ENCODE results near the gene ARHGAP26. TPM values are rescaled to one million over a fixed set of nuclear protein-coding genes. Genes with fewer than 3 reads are reported as not detected.
A peak's percentile ranks its signal among the peaks of the same experiment; 100 is the strongest.

Gene ARHGAP26
- total RNA-seq = 25.2 and 36.2 TPM in 2 replicates

GRCh38 chr5:142769793-142770649 lies at the start of gene ARHGAP26:
Gene ARHGAP26 (plus strand): TSS chr5:142770377. CDS start chr5:142770762, 385 bp downstream.
- DNase-seq (ENCODE audit: low read depth in 2 of 2) = peak; percentile 86 to 98

- DNase-seq (ENCODE audit: low read depth in 2 of 2) = no peak
Measured at GRCh38 chr5:142720641-142721271, 49.4 kb upstream of the ARHGAP26 start.

- DNase-seq (ENCODE audit: low read depth in 2 of 2) = no peak
Measured at GRCh38 chr5:142722146-142722545, 48.0 kb upstream of the ARHGAP26 start.

DNA sequence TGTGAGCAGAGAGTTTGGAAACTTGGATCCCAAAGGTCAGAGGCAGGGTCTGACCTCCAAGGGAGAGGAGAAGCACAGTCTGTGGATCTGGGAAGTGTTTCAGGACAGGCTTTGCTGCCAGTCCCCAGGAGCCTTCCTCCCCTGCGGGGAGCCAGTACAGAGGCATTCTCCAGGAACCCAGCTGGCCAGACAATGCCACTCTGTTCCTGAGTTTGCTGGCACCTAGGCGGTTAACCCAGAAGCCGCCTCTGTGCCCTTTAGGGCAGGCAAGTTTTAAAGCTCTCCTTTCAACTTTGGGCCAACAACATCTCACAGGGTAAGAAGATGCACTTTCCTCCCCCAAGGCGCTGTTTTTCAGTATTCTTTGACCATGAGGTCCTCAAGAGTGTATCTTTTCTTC lies 47.3 kb upstream of the ARHGAP26 start:
- DNase-seq (ENCODE audit: low read depth in 2 of 2) = no peak

DNA sequence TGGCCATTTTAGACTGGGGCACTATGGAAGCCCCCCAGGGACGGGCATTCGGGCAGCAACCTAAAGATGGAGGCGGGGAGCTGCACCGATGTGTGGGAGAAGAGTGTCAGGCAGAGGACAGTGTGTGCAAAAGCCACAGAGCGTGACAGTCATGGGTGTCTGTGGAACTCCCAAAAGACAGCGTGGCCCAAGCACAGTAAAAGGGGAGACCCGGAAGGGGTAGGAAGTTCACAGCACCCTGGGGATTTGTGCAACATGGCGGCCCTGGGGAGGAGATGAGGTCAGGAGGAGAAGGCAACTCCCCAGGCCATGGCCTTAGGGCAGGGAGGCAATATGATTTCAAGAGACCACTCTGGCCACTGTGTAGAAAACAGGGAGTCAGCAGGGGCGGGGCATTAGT lies 45.4 kb upstream of the ARHGAP26 start:
- DNase-seq (ENCODE audit: low read depth in 2 of 2) = no peak

DNA sequence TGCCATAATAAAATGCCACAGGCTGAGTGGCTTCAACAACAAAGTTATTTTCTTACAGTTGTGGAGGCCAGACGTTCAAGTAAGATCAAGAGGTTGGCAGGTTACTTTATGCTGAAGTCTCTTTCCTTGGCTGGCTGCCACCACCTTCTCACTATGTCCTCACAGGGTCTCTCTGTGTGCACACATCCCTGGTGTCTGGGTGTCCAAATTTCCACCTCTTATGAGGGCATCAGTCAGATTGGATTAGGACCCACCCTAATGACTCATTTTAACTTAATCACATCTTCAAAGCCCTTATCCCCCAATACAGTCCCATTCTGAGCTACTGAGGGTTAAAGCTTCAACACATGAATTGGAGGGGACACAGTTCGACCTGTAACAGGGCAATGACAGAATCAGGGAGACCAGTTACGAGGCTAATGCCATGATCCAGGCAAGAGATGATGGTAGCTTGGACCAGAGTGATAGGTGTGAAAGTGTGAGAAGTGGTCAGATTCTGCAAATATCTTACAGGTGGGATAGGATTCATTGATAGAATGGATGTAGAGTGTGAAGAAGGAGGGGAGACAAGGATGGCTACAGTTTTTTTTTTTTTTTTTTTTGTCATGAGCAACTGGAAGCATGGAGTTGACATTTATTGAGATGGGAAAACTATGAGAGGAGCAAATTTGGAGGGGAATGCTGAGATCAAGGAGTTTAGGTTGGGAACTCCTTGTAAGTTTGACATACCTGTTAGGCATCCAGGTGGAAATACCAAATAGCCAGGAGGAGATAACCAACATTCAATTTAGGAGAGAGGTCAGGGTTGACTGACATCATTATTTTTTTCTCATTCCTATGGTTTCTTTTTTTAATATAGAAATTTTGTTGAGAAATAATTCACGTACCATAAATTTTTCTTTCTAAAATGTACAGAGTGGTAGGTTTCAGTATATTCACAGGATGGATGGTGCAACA lies 44.7 kb upstream of the ARHGAP26 start:
- DNase-seq (ENCODE audit: low read depth in 2 of 2) = no peak

- DNase-seq (ENCODE audit: low read depth in 2 of 2) = peak; percentile 49 to 88
Measured at GRCh38 chr5:142726188-142726731, 43.9 kb upstream of the ARHGAP26 start.

DNA sequence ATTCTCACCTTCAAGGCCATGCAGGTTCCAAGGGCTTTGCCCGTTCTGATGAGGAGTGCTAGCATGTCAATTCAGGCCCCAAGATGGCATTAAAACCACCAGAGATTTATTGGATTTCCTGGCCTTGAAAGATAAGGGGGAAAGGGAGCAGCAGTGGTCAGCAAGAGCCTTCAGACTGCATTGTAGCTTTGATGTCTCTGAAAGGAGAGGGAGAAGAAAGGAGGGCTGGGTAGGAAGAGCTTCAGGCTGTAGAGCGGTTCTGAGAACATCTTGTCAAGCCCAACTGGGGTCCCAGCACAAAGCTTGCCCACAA lies 42.5 kb upstream of the ARHGAP26 start:
- no peak for DNase-seq (ENCODE audit: low read depth in 2 of 2)

DNA sequence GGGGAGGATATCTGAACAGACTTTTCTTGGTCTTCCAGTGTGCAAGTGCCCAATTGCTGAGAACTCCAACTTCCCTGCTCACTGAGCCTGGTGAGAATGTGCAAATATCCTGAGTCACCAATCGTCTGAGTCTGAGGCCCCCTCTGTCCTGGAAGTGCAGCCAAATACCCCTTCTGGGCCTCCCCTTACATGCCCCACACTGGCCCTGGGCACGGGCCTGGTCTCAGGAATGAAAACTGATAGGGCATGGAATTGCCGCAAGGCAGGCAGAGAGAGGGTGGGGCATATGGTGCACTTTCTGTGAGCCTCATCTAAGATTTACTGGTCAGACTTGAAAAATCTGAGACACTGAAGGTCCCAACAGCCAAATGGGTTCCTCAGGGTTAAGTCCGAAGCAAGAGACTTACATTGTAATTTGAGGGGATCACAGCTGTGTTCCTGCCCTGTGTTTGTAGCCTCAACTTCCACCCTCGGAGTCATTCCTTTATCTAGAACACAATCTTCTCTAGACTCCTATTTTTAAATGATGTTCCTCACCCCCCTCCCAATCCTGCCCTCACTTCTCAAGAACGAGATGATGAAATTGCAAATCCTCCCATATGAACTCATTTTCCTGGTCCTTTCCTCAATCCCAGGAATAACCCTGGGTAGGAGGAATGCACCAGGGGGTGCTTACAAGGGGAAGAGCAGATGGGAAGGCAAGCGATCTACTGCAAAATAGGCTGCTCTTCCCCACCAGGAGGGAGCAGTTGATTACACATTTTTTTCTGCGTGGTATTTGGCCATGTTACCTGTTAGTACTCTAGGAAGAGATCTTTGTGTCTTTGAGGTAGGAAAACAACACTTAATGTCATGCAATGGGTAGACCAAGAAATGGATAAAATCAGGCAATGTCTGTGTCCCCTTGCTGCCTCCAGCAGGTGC lies 34.6 kb upstream of the ARHGAP26 start:
- no peak for DNase-seq (ENCODE audit: low read depth in 2 of 2)

- DNase-seq (ENCODE audit: low read depth in 2 of 2) = peak in 1 of 2 donors; percentile 29
Measured at GRCh38 chr5:142736247-142736632, 33.9 kb upstream of the ARHGAP26 start.

DNA sequence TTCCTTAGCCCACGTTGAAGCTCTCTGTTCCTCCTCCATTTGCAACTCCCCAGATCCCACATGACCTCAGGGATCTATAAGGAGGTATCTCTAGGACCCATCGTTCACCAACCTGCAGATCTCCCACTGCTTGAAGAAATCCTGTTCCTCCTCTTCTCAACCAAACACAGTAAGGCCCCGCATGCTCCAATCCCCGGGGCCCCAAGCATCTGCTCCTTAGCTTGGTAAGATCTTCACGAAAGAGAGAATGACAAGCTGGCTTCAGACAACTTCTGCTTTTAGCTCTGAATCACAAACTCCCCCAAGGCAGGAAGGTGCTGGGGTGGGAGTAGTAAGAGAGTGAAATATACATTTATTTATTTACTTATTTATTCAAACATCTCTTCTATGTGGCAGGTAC lies 33.0 kb upstream of the ARHGAP26 start:
- no peak for DNase-seq (ENCODE audit: low read depth in 2 of 2)

DNA sequence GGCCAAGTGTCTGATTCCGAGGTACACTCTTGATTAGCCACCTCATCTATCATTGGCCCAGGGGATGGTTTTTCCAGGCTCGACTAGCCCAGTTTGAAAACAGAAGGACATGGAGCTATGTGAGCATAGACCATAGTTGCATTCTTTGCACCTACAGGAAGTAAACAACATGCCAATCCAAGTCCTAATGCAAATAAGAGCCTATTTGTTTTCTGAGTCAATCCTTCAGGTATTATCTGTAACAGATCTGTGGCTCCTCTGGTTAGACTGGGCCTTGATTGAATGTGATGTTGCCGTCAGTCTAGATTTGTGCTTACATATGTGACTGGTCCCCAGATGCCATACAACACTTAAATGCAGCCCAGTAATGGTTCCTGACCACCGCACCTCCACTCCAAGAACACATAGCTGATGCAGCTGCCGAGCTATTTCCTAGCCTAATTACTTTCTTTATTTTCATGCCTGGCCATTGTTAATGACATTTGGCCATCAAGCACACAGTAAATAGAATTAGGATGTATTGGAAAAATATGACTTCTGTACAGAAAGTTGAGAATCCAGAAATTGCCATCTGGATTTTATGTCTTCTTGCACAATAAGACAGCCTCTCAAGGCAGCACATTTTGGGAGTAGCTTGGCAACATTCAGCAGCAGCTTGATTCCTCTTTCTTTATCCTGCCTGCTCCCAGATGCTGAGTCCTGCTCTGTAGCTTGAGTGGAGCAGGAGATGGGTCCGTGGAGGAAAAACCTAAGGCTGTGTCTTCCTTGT lies 29.5 kb upstream of the ARHGAP26 start:
- no peak for DNase-seq (ENCODE audit: low read depth in 2 of 2)

DNA sequence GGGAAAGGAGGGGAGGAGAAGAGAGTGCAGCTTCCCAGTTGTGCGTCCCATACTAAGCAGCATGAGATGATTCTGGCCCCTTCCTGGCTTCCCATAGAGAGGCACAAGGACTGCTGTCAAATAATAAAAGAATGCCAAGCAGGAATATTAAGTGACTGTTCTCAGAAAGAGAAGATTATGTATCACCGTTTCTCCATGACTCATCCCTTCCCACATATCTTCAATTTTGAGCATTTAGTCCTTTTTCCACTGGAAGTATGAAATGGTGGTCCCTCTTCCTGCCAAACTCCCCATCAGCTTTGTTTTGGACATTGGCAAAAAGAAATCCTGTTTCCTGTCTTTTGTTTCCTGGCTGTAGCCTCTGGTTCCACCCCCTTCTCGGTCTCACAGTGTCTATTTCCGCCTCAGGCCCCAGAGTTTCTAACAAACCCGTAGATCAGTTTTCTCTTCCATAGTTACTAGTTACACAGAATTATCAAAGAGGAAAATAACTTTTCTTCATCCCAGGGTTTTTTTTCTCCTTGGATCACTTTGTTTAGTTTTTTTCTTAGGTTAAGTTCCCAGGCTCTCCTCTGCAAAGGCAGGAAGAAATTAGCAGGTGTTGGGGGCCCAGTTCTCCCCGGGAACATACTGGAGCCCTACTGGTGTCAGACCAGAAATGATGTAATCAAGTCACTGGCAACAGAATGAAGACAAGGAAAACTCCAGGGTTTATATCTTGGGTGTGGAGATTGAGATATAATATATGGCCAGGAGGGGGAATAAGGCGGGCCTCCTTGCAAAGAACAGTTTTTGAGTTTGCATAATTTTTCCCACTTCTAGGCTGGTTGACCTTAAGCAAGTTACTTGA lies 26.4 kb upstream of the ARHGAP26 start:
- DNase-seq (ENCODE audit: low read depth in 2 of 2) = peak; percentile 77 to 90

- DNase-seq (ENCODE audit: low read depth in 2 of 2) = no peak
Measured at GRCh38 chr5:142745268-142745667, 24.9 kb upstream of the ARHGAP26 start.

GRCh38 chr5:142746532-142747433 lies 23.4 kb upstream of the ARHGAP26 start:
- no peak for DNase-seq (ENCODE audit: low read depth in 2 of 2)

GRCh38 chr5:142748132-142748531 lies 22.0 kb upstream of the ARHGAP26 start:
- no peak for DNase-seq (ENCODE audit: low read depth in 2 of 2)

DNA sequence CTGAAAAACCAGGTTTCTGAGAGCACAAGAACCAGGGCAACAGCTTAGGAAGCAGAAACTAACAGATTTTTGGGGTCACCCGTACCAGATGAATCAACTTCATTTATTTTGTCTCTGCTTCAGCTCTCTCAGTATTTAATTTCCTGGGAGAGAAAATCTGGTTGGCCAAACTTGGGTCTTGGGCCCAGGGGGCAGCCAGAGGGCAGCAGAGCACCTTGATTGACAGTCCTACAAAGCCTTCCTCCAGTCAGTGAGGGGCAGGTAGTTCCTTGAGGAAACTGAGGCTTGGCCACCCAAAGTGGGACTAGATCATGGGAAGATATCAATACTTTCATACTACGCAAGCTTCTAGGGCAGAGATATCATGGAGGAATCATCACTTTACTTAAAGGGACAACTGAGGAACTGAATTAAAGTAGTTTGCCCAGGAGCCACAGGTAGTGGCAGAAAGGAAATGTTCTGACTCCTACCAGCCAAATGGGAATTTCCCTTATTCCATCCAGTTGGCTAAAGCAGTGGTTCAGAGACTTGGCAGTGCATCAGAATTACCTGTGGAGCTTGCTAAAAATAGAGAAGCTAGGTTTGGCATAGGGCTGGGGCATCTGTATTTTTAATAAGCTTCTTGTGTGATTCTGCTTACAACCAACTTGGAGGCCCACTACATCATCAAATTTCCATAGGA lies 21.5 kb upstream of the ARHGAP26 start:
- DNase-seq (ENCODE audit: low read depth in 2 of 2) = peak in 1 of 2 donors; percentile 35

Data from dermis microvascular lymphatic vessel endothelial cell (primary cell).